ENCODE data around the gene GNPDA1. TPM values are rescaled to one million over a fixed set of nuclear protein-coding genes. Genes with fewer than 3 reads are reported as not detected.
A peak's percentile ranks its signal among the peaks of the same experiment; 100 is the strongest.

The GNPDA1 gene
- total RNA-seq, 1 experiment from 2014 or later: 54.1 TPM

- Histone ChIP-seq H2AFZ (peak overlapping the region; percentile 40), H3K4me2 (peak overlapping the region; percentile 88), H3K36me3 (ENCODE audit: low read depth) (no peaks in the 10 kb centered on the region), H3K9me2 (ENCODE audit: insufficient read depth) (no peaks in the 10 kb centered on the region), H3F3A (ENCODE audit: insufficient read depth, low read depth) (peaks cover 32% of the 10 kb centered on the region), H3K9me3 (ENCODE audit: insufficient read depth, low read depth) (0 out of 2 replicates have a peak, but pooled peaks cover 4% of the 10 kb centered on the region), H3K27ac (peak overlapping the region; percentile 82), H4K20me1 (ENCODE audit: insufficient read depth) (no peaks in the 10 kb centered on the region), H3K4me1 (replicated peaks; ENCODE audit: insufficient read depth) (peaks cover 34% of the 10 kb centered on the region), H3K79me2 (ENCODE audit: low read depth) (peaks cover 17% of the 10 kb centered on the region; the same call in 1 of the 2 replicates), H3K27me3 (ENCODE audit: insufficient read depth, low read depth) (no peaks in the 10 kb centered on the region), H3K4me3 (peak overlapping the region; percentile 3; the same call in 1 of the 2 replicates)
- intact Hi-C loops (cut with micrococcal nuclease; ENCODE audit: unreplicated experiment): loop anchor here (2.0 to 5.0 kb wide), 2 partner anchors 43 to 116 kb away; no protein-coding TSS in a partner anchor
- no peak for TF ChIP-seq CTCF (conservative IDR thresholded peaks at IDR 0.05)
- ChIA-PET POLR2A (ENCODE audit: unreplicated experiment) (interaction anchor here (0.6 kb wide), 2 partner anchors 93 to 137 kb away, joined by 4 to 15 read pairs; partner anchors contain the start of gene PCDH1), CTCF (interaction anchor here (0.5 kb wide), 2 partner anchors 457 to 793 kb away, joined by 4 to 13 read pairs; partner anchors contain the start of gene PCDHB14)
- BruUV-seq (replicated peaks): no TSS peak
- DNase-seq: peak in 1 of 2 experiments; percentile 52
These were observed 3.1 kb upstream of the GNPDA1 start for GRCh38 chr5:142015781-142016533.

GRCh38 chr5:142014911-142015584 lies 2.2 kb upstream of the GNPDA1 start:
- Histone ChIP-seq H3K27ac (peak overlapping the region; percentile 82), H2AFZ (peak overlapping the region; percentile 65; the same call in 1 of the 2 replicates), H4K20me1 (ENCODE audit: insufficient read depth) (no peaks in the 10 kb centered on the region), H3K4me1 (replicated peaks; ENCODE audit: insufficient read depth) (peaks cover 34% of the 10 kb centered on the region), H3F3A (ENCODE audit: insufficient read depth, low read depth) (peaks cover 32% of the 10 kb centered on the region), H3K9me2 (ENCODE audit: insufficient read depth) (no peaks in the 10 kb centered on the region), H3K27me3 (ENCODE audit: insufficient read depth, low read depth) (no peaks in the 10 kb centered on the region), H3K4me2 (peak overlapping the region; percentile 88), H3K4me3 (peak overlapping the region; percentile 18; the same call in 1 of the 2 replicates), H3K9me3 (ENCODE audit: insufficient read depth, low read depth) (no peaks in the 10 kb centered on the region), H3K79me2 (ENCODE audit: low read depth) (peaks cover 17% of the 10 kb centered on the region; the same call in 1 of the 2 replicates), H3K36me3 (ENCODE audit: low read depth) (no peaks in the 10 kb centered on the region)
- DNase-seq: peak; percentile 34 to 90
- intact Hi-C loops (cut with micrococcal nuclease; ENCODE audit: unreplicated experiment): loop anchor here (2.0 to 5.0 kb wide), 2 partner anchors 44 to 117 kb away; no protein-coding TSS in a partner anchor
- ChIA-PET CTCF (interaction anchor here (0.5 kb wide), 1 partner anchor 456 kb away, joined by 13 read pairs; no protein-coding TSS in a partner anchor), POLR2A (ENCODE audit: unreplicated experiment) (interaction anchor here (0.6 kb wide), 1 partner anchor 94 kb away, joined by 4 read pairs; no protein-coding TSS in a partner anchor)
- BruUV-seq (replicated peaks): no TSS peak
- peak; percentile 69 for TF ChIP-seq CTCF (conservative IDR thresholded peaks at IDR 0.05)
- no peak for TF ChIP-seq EZH2 (IDR thresholded peaks at IDR 0.05; ENCODE audit: low read depth)
